ENCODE measurements around the gene PRR11.
"Not testable (repeated sequence)": the region's sequence is repeated elsewhere in the genome, so short reads cannot be mapped to it uniquely, and the experiment has no call there.

PRR11 gene

GRCh38 chr17:59152925-59153324, 2.6 kb upstream of the PRR11 start:
- DNase-seq (ENCODE audit: low spot score), result no peak

DNA sequence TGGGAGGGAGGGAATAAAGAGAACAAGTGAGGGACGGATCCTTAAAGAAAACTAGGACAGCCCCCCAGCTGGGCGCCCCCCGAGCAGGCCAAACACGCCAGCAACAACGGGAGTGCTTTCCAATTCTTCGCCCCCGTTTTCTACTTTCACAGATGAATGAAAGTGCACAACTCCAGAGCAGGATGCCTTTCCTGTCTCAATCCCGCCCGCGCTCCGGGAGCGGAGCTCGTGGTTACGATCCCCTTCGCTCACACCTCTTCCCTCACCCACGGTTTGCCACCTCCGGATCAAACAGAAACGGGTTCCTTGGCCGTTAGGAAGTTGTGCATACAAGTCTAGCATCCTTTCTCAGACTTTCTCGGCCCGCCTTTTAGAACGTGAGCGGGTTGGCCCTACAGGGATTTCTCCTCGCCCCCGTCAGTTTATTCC, 1.2 kb upstream of the PRR11 start:
- DNase-seq (ENCODE audit: low spot score), result no peak

- no peak for DNase-seq (ENCODE audit: low spot score)
Measured at GRCh38 chr17:59154721-59155438, 666 bp upstream of the PRR11 start, which contains the start of gene SKA2. Gene SKA2, minus strand, starts transcription at chr17:59155186. Its CDS starts 23 bp downstream, at chr17:59155163.

DNA sequence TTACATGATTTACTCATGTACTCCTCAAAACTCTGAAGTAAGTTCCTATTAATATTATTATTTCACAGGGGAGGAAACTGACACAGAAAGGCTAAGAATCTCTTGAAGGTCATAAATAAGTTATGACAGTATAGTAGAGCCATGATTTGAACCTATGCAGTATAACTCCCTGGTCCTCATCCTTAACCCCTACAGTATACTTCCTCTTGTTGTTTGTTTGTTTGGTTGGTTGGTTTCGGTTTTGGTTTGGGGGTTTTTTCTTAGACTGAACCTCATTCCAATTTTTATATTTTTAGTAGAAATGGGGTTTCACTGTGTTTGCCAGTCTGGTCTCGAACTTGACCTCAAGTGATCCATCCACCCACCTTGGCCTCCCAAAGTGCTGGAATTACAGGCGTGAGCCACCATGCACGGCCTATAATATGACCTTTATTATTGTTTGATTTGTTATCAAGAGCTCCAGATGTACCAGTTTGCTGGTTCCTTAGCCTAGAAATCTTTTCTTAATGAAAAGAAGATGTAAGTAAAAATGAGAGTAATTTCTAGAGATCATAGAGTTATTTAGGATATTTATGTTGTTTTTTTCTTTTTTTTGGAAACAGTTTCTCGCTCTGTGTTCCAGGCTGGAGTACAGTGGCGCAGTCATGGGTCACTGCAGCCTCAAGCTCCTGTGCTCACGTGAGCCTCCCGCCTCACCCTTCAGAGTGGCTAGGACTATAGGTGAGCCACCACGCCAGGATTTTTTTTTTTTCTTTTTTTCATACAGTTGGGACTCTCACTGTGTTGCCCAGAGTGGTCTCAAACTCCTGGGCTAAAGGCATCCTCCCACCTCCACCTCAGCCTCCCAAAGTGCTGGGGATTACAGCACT, 4.8 kb downstream of the PRR11 start:
- DNase-seq (ENCODE audit: low spot score), result no peak

GRCh38 chr17:59161477-59161876, 5.9 kb downstream of the PRR11 start:
- no peak for DNase-seq (ENCODE audit: low spot score)

GRCh38 chr17:59165933-59166342, 10.4 kb downstream of the PRR11 start:
- DNase-seq (ENCODE audit: low spot score), result peak; percentile 82

- DNase-seq (ENCODE audit: low spot score), result no peak
Measured at GRCh38 chr17:59167571-59168001, 12.0 kb downstream of the PRR11 start.

DNA sequence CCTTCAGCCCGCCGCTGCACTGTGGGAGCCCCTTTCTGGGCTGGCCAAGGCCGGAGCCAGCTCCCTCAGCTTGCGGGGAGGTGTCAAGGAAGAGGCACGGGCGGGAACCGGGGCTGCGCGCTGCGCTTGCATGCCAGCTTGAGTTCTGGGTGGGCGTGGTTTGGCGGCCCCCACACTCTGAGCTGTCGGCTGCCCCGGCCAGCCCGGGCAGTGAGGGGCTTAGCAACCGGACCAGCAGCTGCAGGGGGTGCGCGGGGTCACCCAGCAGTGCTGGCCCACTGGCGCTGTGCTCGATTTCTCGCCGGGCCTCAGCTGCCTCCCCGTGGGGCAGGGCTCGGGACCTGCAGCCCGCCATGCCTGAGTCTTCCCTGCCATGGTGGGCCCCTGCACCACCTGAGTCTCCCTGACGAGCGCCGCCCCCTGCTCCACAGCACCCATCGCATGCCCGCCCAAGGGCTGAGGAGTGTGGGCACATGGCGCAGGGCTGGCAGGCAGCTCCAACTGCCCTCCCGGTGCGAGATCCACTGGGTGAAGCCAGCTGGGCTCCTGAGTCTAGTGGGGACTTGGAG, 17.0 kb downstream of the PRR11 start:
- no peak for DNase-seq (ENCODE audit: low spot score)

GRCh38 chr17:59174671-59175070, 19.1 kb downstream of the PRR11 start:
- DNase-seq (ENCODE audit: low spot score), result no peak

DNA sequence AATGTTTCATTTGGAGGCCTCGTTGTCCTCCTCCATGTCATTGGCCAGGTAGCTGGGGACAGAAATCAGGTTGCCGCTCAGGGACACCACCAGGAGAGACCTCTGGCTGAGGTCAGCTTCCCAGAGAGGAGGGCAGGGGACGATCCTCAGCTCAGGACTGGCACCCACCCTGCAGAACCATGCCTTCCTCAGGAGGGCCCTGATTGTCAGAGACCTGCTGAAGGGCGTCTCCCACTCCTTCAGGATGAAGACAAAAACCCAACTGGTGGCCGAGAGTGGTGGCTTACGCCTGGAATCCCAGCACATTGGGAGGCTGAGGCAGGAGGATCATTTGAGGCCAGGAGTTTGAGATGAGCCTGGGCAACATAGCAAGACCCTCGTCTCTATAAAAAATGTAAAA, 19.5 kb downstream of the PRR11 start:
- no peak for DNase-seq (ENCODE audit: low spot score)

DNA sequence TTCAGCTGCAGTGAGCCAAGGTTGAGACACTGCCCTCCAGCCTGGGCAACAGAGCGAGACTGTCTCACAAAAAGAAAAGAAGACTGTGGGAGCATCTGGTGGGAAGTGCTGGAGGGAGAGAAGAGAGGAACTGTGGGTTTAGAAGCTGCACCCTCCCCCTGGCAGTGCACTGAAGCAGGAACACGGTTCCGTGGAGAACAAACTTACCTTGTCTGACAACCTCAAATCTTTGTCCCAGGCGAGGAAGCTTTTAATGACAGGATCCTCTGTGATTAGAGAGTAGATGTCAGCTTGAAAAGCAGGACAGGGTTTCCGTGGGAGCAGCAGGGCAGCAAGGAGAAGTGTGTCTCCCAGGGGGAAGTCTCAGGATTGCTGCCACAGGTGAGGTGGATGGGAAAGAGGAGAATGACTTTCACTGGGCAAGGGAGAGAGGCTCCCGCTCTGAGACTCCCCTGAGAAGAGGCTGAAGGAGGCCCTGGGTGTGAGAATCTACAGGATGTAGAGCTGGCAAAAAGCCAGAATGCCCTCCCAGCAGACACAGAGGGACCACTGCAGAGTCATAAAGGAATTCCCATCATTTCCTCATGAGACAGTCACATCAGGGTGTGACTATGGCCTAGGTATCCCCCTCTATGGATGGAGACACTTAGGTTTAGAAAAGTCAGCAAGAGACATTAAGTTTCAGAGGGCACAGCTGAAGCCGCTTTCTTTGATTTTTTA, 22.9 kb downstream of the PRR11 start:
- no peak for DNase-seq (ENCODE audit: low spot score)

GRCh38 chr17:59179601-59180000, 24.1 kb downstream of the PRR11 start:
- not testable (repeated sequence) for DNase-seq (ENCODE audit: low spot score)

DNA sequence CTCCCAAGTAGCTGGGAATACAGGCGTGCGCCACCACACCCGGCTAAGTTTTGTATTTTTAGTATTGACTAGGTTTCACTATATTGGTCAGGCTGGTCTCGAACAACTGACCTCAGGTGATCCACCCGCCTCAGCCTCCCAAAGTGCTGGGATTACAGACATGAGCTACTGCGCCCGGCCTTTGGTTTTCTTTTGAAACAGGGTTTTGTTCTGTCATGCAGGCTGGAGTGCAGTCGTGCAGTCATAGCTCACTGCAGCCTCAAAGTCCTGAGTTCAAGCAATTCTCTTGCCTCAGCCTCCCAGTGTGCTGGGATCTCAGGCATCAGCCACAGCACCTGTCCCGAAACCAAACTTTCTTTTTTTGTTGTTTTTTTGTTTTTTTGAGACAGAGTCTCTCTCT, 25.1 kb downstream of the PRR11 start:
- no peak for DNase-seq (ENCODE audit: low spot score)

GRCh38 chr17:59181481-59181880, 25.9 kb downstream of the PRR11 start:
- no peak for DNase-seq (ENCODE audit: low spot score)

- no peak for DNase-seq (ENCODE audit: low spot score)
Measured at GRCh38 chr17:59185997-59186396, 30.5 kb downstream of the PRR11 start.

DNA sequence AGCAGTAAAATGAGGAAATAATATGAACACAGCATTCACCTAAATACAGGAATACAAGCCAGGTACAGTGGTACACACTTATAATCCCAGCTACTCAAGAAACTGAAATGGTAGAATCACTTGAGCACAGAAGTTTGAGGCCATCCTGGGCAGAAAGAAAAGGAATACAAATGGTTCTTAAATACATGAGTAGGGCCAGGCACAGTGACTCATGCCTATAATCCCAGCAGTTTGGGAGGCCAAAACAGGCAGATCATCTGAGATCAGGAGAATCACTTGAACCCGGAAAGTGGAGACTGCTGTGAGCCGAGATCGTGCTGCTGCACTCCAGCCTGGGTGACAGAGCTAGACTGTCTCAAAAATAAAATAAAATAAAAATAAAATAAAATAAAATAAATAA, 31.3 kb downstream of the PRR11 start:
- DNase-seq (ENCODE audit: low spot score), result no peak

- no peak for DNase-seq (ENCODE audit: low spot score)
Measured at GRCh38 chr17:59190806-59191205, 35.3 kb downstream of the PRR11 start.

- no peak for DNase-seq (ENCODE audit: low spot score)
Measured at GRCh38 chr17:59193336-59193862, 37.9 kb downstream of the PRR11 start.

DNA sequence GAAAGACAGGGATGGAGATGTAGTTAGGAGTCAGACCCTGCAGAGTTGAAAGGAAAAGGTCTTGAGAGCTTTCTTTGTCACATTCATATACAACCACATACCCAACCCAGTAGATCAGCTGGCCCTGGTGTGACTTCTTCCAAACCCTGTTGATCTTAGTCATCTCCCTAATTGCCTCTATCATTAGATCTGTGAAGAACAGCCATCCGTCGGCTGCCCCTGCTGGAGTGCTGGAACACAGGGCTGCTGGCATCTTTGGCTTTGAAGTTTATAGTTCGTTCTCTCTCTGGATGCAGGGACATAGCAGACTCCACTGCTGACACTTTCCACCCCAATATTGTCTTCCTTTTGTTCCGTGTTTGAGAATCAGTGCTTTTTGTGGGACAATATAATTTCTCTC, 43.9 kb downstream of the PRR11 start:
- no peak for DNase-seq (ENCODE audit: low spot score)

DNA sequence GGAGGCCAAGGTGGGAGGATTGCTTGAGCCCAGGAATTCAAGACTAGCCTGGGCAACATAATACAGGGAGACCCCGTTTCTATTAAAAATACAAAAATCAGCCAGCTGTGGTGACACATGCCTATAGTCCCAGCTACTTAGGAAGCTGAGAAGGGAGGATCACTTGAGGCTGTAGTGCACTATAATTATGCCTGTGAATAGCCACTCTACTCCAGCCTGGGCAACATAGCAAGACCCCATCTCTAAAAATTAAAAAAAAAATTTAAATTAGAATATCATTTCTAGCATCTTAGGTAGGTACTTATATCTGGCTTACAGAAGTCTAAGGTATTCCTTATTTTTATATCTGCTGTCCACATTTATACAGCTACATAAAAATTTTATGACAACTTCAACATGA, 46.8 kb downstream of the PRR11 start:
- DNase-seq (ENCODE audit: low spot score), result no peak

DNA sequence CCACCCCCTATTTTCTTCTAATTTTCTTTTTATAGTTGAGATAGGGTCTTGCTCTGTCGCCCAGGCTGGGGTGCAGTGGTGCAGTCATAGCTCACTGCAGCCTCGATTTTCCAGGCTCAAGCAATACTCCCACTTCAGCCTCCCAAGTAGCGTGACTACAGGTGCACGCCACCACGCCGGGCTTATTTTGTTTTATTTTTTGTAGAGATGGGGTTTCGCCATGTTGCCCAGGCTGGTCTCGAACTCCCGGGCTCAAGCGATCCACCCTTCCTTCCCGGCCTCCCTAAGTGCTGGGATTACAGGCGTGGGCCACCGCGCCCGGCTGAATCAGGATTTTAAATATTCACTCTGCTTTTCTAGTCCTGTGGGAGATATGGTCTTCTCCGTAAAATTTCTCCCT, 63.8 kb downstream of the PRR11 start:
- DNase-seq (ENCODE audit: low spot score), result no peak

DNA sequence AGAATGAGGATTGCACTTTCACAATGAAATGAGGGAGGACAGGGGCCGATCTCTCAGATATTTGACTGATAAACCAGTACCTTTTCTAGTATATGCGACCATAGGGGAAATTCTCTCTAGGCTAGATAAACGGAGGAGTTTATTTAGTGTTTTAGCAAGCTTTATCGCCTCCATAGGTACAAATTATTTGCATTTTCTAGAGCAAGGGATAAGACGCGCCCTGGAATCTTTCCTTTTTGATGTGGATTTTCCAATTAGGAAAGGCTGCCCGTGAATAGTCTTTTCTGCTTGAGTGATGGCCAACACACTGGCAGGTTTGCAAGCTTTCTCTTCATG, 64.4 kb downstream of the PRR11 start:
- DNase-seq (ENCODE audit: low spot score), result no peak
